Putamen (tissue), 1 donor: Measurements from ENCODE around the gene MRAS.

ENCODE experiments used
- DNase-seq: peaks from one replicate; pipeline ENCODE4 v3.0.0-alpha.2; 2016; ENCODE audit warnings: low spot score

Gene MRAS

DNA sequence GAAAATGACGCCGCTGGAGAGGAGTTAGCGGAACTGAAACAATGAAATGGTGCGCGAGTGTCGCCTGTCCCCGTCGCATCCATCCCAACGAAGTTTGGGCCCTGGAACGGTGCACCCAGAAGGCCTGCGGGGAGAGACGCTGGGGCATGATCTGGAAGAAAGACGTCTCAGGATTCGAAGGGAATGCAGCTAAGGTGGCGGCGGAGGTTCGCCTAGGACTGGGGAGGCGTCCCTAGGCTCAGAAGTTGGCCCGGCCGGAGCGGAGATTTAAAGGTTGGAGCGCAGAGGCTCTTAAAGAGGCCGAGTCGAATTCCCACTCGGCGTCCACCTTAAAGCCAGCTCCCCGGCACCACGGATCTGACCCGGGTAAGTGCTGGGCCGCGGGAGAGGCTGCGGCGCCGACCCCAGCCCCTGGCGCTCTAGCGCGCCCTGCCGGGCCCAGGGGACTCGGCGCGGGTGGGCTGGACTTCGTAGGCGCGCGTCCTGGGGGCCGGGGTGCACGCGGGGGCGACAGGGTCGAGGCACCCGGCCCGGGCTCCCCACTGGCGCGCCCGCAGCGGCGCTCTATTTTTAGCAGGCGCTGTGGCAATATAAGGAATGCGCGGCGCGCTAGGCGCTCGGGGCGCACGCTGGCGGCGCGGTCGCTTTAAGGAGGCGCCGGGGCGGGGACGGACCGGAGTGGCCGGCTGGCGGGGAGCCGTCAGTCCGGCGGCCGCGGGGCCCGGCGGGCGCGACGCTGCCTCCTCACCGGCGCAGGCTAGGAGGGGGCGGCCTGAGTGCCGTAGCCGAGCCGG is at the start of gene MRAS:
TSS of gene MRAS (plus strand) at position 620 of the 794 bp plus-strand sequence. CDS start 24,305 bp downstream, outside the sequence.
- peak; percentile 70 for DNase-seq

DNA sequence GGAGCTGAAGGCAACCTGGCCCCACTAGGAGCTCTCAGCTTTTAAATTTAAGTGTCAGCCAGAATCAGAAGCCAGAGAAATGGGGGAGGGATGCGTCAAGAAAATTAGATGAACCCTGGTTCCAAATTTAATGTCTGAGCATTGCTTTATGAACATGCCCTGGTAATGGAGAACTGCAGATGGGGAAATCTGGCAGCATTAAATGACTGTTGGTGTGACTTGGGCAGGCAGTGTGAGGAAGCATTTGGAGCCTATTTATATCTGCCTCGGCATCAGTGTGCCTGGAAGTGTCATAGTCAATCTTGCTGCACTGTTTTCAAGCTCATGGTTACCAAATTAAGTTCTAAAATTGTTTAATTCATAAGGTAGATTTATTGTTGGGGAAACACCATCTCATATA is 47.7 kb upstream of the MRAS start:
- no peak for DNase-seq

DNA sequence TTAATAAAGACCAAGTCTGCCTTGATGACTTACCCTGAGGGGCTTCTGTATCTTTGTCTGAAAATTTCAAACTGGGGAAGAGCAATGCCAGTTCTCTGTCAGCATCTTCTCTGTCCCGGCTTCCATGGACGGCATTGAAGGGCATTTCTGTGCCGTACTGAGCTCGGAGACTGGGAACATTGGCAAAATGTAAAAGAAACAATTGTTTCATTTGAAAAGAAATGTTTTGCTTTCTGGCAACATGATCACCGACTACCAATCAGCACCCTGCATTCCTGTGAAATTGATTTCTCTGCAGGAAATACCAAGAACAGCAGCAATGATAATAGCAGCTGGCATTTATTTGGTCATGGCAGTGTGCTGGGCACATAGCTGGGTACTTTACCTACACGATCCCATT is 44.9 kb upstream of the MRAS start:
- peak; percentile 35 for DNase-seq

DNA sequence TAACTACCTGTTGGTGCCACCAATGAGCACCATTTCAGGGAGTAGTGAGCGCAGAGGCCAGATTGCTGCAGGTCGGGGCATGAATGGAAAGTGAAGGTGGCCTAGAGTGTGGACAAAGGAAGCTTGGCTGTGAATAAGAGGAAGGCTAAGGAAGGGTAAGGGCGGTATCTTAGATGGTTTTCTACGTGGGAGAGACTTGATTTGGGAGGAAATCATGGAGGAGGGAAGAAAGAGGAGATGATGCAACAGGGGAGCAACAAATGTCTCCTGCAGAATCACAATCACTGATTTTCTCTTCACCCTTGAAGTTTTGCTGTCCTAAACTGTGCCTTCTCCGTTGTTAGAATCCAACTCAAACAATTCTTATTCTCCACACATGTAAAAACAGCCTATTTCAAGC is 40.5 kb upstream of the MRAS start:
- no peak for DNase-seq

DNA sequence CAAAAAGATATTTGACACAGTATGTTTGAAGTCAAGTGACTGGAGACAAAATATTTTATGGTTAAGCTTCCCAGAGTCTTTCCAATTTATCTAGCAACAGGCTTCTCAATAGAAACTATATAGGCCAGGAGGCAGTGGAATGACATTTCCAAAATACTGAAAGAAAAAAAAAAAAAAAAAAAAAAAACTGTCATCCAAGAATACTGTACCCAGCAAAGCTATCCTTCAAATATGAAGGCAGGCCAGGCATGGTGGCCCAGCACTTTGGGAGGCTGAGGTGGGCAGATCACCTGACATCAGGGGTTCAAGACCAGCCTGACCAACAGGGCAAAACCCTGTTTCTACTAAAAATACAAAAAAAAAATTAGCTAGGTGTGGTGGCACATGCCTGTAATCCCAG is 39.6 kb upstream of the MRAS start:
- no peak for DNase-seq

DNA sequence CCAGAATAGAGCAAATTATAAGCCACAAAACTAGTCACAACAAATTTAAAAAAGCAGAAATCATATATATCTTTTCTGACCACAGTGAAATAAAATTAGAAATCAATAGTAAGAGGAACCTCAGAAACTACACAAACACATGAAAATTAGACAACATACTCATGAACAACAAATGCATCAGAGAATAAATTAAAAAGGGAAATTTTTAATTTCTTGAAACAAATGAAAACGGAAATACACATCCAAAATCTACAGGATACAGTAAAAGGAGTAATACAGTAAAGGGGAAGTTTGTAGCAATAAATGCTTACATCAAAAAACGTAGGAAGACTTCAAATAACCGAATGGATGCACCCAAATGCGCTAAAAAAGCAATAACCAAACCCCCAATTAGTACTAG is 37.9 kb upstream of the MRAS start:
- no peak for DNase-seq

DNA sequence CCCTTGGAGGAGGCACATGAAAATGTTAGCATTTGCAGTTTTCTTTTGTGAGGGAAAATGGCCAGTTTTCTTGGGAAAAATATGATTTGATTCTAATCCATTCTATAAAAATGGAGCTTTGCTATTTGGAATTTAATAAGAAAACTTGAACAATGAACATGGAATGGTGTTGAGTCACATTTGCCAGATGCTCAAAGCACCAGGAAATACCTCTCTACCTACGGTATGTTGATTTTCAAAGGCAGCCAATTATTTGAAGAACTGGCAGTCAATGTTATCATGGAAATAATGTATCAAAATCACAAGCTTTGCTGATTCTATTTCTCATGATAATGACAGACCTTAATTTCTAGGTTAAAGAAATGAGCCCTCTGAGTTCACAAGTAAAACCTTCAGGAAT is 33.6 kb upstream of the MRAS start:
- no peak for DNase-seq

DNA sequence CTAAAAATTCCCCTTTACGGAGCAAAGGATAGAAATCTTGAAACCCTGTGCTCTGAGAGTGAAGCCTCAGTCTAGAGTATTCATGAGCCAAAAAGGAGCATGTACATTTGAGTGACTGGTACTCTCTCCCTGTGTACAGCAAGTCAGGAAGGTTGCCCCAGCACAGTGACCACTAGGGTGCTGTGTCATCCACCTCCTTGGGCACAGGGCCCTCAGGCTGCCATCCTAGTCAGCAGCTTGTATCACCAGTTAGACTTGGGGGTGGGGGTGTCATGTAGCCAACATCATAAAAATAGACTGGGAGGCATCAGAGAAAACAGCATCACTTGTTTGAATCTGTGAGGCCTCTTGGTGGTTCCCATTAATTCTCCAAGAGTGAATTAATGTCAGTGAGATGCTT is 30.7 kb upstream of the MRAS start:
- no peak for DNase-seq

DNA sequence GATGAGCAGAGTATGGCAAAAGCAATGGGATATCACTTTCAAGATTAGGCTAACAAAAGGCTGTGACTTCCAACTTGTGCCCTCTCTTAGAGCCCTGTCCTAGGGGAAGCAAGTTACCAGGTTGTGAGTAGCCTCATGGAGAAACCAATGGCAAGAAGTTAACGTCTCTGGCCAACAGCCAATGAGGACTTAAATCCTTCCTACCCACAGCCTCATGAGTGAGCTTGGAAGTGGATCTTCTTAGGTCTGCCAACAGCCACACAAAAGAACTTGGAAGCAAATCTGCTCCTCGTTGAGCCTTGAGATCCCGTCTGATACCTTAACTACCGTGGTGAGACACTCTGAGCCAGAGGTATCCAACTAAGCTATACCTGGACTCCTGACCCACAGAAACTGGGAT is 24.4 kb upstream of the MRAS start:
- no peak for DNase-seq

DNA sequence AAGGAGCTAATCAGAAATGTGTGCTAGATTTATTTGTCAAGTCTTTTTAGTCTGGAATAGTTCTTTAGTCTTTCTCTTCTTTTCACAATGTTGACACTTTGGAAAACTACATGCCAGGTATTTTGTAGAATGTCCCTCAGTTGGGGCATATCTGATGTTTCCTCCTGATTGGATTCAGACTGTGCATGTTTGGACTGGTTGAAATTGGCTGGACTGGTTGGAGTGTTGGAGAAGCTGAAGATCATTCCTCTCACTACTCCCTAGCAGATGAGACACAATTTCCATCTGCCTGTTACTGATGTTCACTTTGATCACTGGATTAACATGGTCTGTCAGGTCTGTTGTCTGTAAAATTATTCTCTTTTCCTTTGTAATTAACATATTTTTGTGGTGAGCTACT is 22.4 kb upstream of the MRAS start:
- DNase-seq, result no peak

DNA sequence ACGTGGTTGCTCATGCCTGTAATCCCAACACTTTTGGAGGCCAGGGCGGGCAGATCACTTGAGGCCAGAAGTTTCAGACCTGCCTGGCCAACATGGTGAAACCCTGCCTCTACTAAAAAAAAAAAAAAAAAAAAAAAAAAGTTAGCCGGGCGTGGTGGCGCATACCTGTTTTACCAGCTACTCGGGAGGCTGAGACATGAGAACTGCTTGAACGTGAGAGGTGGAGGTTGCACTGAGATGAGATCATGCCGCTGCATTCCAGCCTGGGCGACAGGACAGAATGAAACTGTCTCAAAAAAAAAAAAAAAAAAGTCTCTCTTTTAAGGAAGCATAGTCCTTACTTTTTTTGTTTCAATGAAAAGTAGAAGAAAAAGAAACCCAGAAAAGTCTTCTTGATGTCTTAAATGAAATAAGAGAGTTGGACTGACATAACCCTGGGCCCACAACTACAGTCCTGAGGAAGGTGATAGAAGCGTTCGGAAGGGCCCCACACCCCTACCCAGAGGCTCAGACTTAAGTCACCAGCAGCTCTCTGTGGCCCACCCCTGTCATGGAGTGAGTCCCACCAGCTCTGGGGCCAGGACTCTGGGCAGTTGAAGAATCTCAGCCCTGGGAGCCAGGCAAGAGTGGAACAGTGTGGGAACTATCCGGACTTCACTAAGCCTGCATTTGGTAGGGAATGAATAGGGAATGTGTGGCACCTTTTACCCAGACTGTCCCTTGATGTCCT is 21.3 kb upstream of the MRAS start:
- DNase-seq, result no peak

DNA sequence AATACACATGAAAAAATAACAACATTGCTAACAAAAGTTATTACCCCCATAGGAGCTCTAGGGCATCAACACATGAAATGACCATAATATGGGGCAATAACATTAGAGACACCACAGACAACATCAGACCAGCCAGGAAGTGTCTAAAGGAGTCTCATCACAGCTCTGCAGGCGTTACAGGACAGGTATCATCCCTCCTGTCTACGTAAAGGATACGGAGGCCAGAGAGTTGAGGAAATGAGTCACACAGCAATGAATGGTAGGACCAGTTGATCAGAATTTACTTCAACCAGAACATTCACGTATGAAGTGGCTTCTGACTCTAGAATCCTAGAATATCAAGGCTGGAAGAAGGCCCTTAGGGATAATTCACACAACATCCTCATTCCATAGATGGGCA is 20.5 kb upstream of the MRAS start:
- no peak for DNase-seq

DNA sequence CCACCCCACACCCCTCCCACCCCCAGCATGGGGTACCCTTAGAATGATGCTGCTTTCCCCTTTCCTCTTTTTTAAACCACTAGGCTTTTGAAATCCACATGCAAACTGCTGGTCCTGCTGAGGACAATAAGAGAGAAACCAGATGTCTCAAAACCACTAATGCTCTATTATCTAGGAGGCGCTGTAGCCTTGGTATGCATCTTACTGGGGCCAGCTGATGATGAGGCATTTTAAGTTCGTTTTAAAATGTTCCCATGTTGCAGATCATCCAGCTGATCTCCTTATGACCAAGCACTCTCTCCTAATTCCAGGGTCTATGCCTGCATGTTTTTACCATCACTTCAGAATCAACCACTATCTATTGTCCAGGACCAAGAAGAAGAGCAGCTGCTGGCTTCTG is 20.0 kb upstream of the MRAS start:
- no peak for DNase-seq

DNA sequence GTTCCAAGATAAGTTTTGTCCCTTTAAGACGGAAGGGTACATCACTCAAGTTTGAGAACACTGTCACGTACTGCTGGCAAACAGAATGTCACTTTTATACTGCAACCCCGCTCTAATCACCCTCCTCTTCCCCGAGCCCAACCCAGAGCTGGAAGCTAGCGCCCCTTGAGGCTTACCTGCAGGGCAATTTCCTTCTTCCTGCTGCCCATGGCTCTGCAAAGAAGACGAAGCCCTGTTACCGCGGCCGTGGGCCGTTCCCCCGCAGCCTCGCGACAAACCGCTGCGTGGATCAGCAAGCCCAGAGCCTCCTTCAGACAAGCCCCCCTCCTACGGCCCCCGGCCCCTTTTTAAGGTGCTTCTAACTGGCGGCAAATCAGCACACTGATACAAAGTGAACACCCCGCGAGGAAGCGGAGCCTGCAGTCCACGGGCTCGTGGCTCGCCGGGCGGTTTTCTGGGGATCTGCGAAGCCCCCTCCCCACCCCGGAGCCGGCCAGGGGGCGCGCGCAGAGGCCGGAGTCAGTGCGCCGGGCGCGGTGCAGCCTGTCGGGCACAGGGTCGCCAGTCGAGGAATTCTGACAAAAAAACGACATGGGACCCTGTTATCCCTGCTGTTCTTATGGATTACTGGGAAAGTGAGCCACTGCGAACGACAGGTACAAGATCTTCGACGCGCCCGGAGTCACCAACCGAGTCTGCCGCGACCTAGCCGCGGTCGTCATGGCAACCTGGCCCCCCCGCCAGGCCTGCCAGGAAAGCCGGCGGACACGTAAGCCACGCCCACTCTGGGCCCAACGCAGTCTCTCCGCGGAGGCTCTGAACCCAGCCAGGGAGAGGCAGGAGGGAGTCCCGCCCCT is 19.0 kb upstream of the MRAS start, which contains the start of gene NME9:
TSS of gene NME9 (minus strand) at position 725 of the 857 bp plus-strand sequence. CDS start at position 209, 516 bp downstream.
- peak; percentile 90 for DNase-seq

DNA sequence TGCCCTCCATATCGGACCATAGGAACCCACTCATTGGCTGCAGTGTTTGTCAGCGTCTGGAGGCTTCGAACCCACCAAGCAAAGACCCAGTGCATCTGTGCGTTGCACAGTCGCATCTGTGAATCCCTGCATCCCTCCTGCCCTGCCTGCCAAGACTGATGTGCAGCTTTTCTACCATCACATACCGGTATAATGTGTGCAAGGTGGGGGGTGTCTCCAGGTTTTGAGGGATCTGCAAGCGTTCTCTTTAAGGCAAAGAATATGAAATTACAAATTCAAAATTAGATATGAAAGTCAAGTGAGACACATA is 18.4 kb upstream of the MRAS start:
- no peak for DNase-seq

DNA sequence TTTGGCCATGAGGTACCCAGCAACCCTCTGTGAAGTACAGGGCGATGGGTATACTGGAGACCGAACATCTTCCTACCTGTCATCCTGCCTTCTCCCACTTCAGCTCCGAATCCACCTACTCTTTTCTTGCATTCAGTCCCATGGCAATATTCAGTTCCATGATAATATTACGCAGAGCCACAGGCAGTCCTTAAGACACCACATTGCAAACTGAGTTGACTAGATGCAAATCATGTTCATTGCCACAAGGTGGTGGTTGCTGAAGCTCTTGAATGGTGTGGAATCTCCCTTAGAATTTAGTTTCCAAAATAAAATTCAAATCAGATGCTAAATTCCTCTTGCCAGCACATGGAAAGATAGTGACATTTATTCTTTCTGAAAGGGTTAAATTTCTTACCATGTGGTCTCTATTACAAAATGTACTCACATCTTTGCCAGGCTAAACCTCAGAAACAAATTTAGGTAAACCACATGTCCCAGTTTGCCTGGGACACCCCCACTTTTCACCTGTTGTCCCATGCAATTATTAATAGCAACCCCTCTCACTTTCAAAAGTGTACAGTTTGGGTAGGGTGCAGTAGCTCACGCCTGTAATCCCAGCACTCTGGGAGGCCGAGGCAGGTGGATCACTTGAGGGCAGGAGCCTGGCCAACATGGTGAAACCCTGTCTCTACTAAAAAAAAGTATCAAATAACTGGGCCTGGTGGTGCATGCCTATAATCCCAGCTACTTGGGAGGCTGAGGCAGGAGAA is 17.1 kb upstream of the MRAS start:
- DNase-seq, result peak; percentile 17

DNA sequence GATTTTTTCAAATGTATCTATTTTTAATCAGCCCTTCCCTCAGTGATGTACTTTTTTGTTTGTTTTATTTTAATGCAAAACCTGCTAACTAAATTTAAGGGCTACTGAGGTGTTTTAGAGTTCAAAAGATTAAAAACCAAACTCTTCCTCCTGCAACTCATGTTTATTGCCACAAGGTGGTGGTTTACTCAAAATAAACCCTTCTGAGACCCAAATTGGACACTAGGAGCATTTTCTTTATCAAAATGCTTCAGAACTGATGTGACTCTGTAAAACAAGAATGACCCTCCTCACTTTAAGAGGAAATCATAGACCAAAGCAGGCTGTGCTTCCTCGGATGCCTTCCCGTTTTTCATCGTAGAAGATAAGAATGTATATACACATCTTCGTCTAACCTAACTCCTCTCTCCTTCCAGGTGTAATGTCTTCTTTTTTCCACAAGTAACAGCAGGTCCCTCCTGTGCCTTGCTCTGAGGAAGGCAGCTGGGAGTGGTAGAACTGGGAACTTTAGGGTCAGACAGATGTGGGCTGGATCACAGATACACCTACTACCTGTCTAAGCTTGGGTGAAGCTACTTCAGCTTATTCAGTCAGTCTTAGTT is 15.8 kb upstream of the MRAS start:
- DNase-seq, result peak; percentile 32

DNA sequence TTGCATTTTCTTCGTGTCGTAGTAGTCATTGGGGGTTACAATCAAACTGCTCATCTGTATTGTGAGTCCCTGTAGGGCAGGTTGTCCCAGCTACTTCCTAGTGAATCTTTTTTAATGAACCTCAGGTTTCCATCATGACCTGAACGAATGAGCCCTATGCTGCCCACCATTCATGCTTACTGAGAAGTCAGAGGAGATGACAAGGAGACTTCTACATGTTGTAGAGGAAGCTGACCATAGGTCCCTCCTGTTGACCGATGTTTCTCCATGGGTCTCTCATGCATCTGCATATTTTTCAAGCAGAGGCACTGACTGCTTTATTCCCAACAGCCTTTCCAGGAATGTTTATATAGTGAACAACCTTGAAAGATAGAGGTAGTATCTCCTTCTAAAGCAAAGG is 13.8 kb upstream of the MRAS start:
- no peak for DNase-seq

DNA sequence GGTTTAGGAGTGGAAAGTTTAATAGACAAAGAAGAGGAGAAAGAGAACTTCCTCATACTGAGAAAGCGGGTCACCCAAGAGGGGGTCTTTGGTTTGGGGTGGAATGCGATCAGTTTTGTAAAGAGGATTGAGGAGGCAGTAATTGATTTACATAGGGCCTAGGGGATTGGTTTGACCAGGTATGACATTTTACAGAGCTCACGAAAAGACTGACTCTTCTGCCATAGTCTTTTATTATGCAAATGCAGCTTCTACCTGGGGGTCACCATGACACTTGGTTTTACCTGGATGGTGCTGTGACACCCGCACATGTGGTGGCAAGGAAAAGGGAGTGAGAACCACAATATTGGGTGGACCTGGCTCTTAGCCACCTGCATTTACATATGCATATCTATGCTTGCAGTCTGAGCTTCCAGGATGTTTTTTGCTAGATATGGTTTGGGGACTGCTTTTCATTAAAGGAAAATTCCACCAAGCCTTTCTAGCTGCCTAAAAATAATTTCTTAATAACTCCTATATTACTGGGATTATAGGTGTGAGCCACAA is 11.9 kb upstream of the MRAS start:
- DNase-seq, result no peak

DNA sequence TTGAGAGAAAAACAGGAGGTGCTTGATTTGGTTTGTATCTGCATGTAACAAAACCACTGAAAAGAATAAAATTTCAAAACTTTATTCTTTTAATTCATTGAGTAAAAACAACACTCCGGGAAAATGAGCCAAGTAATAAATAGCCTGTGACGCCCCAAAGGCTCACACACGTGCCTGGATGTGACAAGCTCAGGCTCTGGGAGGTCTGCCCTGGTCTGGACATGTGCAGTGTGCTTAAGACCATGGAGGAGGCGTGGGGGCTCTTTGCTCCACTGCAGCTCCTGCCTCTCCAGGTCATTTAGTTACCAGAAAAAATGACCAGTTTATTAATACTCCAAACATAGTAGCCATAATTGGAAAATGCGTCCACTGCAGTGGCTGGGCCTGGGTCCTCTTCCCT is 10.1 kb upstream of the MRAS start:
- no peak for DNase-seq

DNA sequence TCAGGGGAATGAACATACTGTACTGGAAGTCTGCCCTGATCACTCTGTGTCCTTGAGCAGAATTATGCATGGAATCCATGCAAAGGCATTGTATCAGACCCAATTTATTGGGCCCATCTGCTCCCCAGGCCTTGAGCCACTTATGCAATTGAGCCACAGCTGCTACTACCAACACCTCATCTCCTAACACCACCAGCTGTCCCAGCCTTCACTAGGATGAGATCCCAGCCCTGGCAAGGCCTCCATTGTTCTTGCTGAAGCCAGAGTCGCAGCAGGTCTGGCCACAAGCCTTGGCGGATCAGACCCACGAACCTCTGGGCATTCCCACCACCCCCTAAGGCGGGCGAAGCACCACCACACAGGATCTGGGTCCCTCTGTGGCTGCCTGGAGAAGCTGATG is 9.6 kb upstream of the MRAS start:
- no peak for DNase-seq
